H1 (cell line): ENCODE measurements around the gene FRMD7. TPM values are rescaled to one million over a fixed set of nuclear protein-coding genes. Genes with fewer than 3 reads are reported as not detected.

Source experiments
- CBX5 ChIP-seq: fragments of 300-800, 300-1000 bp; sonication (generic); IDR thresholded peaks from 2 replicates; pipeline ENCODE4 v1.7.1; 2016; ENCODE audit warnings: antibody characterized with exemption, low read length, low read depth
- CREB1 ChIP-seq: IDR thresholded peaks from 2 replicates; pipeline ENCODE4 v1.6.1; 2012; ENCODE audit warnings: inconsistent platforms
- EP300 ChIP-seq, 2 experiments: IDR thresholded peaks; 1 replicate in 1 of 2; 2 replicates in 1 of 2; pipeline ENCODE4 v1.6.1; 2011 to 2012; ENCODE audit warnings: low read depth in 2 of 2, low read length in 2 of 2, mild to moderate bottlenecking in 2 of 2, borderline replicate concordance in 1 of 2, inconsistent platforms in 1 of 2, moderate library complexity in 1 of 2
- NANOG ChIP-seq: IDR thresholded peaks from 2 replicates; pipeline ENCODE4 v1.6.1; 2011; ENCODE audit warnings: low read length, low read depth, mild to moderate bottlenecking, inconsistent platforms; ENCODE audit not compliant: insufficient read depth, poor library complexity, severe bottlenecking
- SAP30 ChIP-seq: fragments of 300-600 bp; sonication (generic); IDR thresholded peaks from 2 replicates; pipeline ENCODE4 v1.7.1; 2012; ENCODE audit warnings: low read length, moderate library complexity, mild to moderate bottlenecking, inconsistent platforms; ENCODE audit not compliant: insufficient read depth, insufficient replicate concordance
- SIN3A ChIP-seq, 2 experiments: IDR thresholded peaks in 1 of 2; conservative IDR thresholded peaks in 1 of 2; 2 replicates each; pipeline ENCODE4 v1.6.1; 2011 to 2012; ENCODE audit warnings: low read length in 2 of 2, improper control_type of control experiment in 1 of 2, low read depth in 1 of 2, mild to moderate bottlenecking in 1 of 2
- polyA plus RNA-seq, 7 experiments: library from polyadenylated mRNA; depleted of rRNA in 3 of 7; stranded (reverse) in 5 of 7; unstranded in 2 of 7; fragments of >200 nt in 5 of 7; fragments of 200-250 nt in 2 of 7; gene quantifications; 1 replicate in 5 of 7; 2 replicates in 1 of 7; 4 replicates in 1 of 7; pipeline versions ENCODE4 v1.2.1 to v1.2.3, GENCODE V29; 2011 to 2013; ENCODE audit warnings: missing spikeins in 2 of 7, mixed read lengths in 2 of 7
- total RNA-seq: library from RNA; stranded (reverse); fragmentation: NEBNext Ultra II Directional; extraction: Animal tissue kit (Norgen Biotek cat#: 25700); gene quantifications from 2 replicates; pipeline ENCODE4 v1.2.1, GENCODE V29; 2021
- TF ChIP-seq, protein P1 (sequence below): IDR thresholded peaks from 2 replicates; pipeline ENCODE4 v1.6.1; 2012; ENCODE audit warnings: low read length, inconsistent platforms

Gene FRMD7
- total and polyA plus RNA-seq, 2 of the 8 experiments (the other 6 are each of a cell fraction or from before 2014, with no cell fraction given), result not detected

DNA sequence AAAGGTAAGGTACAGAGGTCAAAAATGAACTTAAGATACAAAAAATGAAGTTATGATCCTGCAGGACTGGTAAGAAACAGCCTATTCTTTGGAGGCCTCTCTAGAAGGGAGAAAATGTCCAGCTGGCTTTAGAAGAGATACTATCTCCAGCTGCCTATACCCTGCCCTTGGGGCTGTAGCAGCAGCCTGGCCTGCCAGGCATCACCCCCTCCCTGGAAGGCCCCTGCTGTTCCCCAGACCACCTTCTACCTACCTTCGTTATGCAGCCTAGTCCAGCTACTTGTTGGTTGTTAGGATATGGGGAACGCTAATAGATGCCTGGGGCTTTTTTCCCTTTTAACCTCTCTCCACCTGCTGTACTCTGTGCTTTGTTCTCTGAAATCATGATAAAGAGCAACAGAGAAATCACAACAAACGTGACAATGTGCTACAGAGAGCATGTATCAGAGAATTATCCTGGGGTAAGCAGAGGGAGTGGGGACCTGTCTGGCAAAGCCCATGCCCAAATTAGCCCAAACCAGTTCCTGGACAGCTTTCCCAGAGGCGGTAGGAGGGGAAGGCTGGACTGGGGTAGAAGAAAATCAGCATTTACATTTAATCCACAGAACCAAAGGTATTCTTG, 34.5 kb downstream of the FRMD7 start (continued):
- TF ChIP-seq SIN3A (conservative IDR thresholded peaks at IDR 0.05 in 1 of 2, IDR thresholded peaks at IDR 0.05 in 1 of 2; ENCODE audit: low read depth in 1 of 2, low read length in 2 of 2), result no peak
- no peak for TF ChIP-seq CBX5
- TF ChIP-seq, protein P1, sequence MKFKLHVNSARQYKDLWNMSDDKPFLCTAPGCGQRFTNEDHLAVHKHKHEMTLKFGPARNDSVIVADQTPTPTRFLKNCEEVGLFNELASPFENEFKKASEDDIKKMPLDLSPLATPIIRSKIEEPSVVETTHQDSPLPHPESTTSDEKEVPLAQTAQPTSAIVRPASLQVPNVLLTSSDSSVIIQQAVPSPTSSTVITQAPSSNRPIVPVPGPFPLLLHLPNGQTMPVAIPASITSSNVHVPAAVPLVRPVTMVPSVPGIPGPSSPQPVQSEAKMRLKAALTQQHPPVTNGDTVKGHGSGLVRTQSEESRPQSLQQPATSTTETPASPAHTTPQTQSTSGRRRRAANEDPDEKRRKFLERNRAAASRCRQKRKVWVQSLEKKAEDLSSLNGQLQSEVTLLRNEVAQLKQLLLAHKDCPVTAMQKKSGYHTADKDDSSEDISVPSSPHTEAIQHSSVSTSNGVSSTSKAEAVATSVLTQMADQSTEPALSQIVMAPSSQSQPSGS, result no peak
- TF ChIP-seq EP300 (IDR thresholded peaks at IDR 0.05; ENCODE audit: borderline replicate concordance in 1 of 2, low read depth in 2 of 2, low read length in 2 of 2), result no peak
- TF ChIP-seq CREB1, result no peak
- TF ChIP-seq SAP30, result no peak
- TF ChIP-seq NANOG, result no peak
